Stimulated activated CD8-positive, alpha-beta memory T cell treated with anti-CD3 and anti-CD28 coated beads, Interleukin-15, amount 100 ng/mL, for 48 hours (primary cell): ENCODE results near the gene IL31.
"Not testable (repeated sequence)": the region's sequence is repeated elsewhere in the genome, so short reads cannot be mapped to it uniquely, and the experiment has no call there.

Experiments
- DNase-seq, 2 donors: peaks; one replicate each; pipeline ENCODE4 v3.0.0-alpha.2; 2020; ENCODE audit warnings: low read depth in 2 of 2

The IL31 gene

GRCh38 chr12:122192441-122192840 is 18.4 kb upstream of the IL31 start:
- DNase-seq = no peak

- DNase-seq = peak; percentile 49 to 50
Measured at GRCh38 chr12:122190842-122191668, 17.0 kb upstream of the IL31 start.

GRCh38 chr12:122189626-122190475 is 15.8 kb upstream of the IL31 start:
- DNase-seq = no peak

- no peak for DNase-seq
Measured at GRCh38 chr12:122187466-122187865, 13.4 kb upstream of the IL31 start.

- no peak for DNase-seq
Measured at GRCh38 chr12:122185494-122186082, 11.6 kb upstream of the IL31 start.

GRCh38 chr12:122185079-122185478 is 11.1 kb upstream of the IL31 start:
- no peak for DNase-seq

- no peak for DNase-seq
Measured at GRCh38 chr12:122184517-122184916, 10.5 kb upstream of the IL31 start.

- no peak for DNase-seq
Measured at GRCh38 chr12:122183588-122183940, 9.5 kb upstream of the IL31 start.

- no peak for DNase-seq
Measured at GRCh38 chr12:122182887-122183587, 9.0 kb upstream of the IL31 start, which contains the start of gene LRRC43. LRRC43 (plus strand) TSS chr12:122183123; CDS start chr12:122183145, 22 bp downstream.

- not testable (repeated sequence) for DNase-seq
Measured at GRCh38 chr12:122176473-122176872, 2.5 kb upstream of the IL31 start.

- DNase-seq = no peak
Measured at GRCh38 chr12:122172262-122172939, 1.6 kb downstream of the IL31 start.

GRCh38 chr12:122171399-122171798 is 2.6 kb downstream of the IL31 start:
- DNase-seq = no peak

GRCh38 chr12:122168492-122168891 is 5.5 kb downstream of the IL31 start:
- no peak for DNase-seq

- DNase-seq = no peak
Measured at GRCh38 chr12:122167356-122167925, 6.6 kb downstream of the IL31 start.

- DNase-seq = peak; percentile 43 to 72
Measured at GRCh38 chr12:122166422-122167349, 7.3 kb downstream of the IL31 start.

GRCh38 chr12:122162976-122163375 is 11.0 kb downstream of the IL31 start:
- DNase-seq = no peak

GRCh38 chr12:122161682-122162081 is 12.3 kb downstream of the IL31 start:
- DNase-seq = no peak

GRCh38 chr12:122160761-122161160 is 13.3 kb downstream of the IL31 start:
- DNase-seq = no peak

GRCh38 chr12:122159882-122160281 is 14.1 kb downstream of the IL31 start:
- no peak for DNase-seq
